ENCODE data around the gene SLC4A5.

- no peak for TF ChIP-seq CTCF (IDR thresholded peaks at IDR 0.05)
- no peak for TF ChIP-seq POLR2A (IDR thresholded peaks at IDR 0.05)
These were observed 42.7 kb downstream of the SLC4A5 start for GRCh38 chr2:74300506-74300905.
